GM12878 (cell line): ENCODE results near the gene LMAN2. TPM values are rescaled to one million over a fixed set of nuclear protein-coding genes. Genes with fewer than 3 reads are reported as not detected.

Source experiments
- BRCA1 ChIP-seq: IDR thresholded peaks from 2 replicates; pipeline ENCODE4 v1.6.1; 2011; ENCODE audit warnings: low read depth, low read length, improper control_type of control experiment
- CREB1 ChIP-seq: IDR thresholded peaks from 2 replicates; pipeline ENCODE4 v1.6.1; 2012; ENCODE audit warnings: low read depth, mild to moderate bottlenecking, inconsistent platforms
- E4F1 ChIP-seq: fragments of 450-650 bp; IDR thresholded peaks from 2 replicates; pipeline ENCODE4 v1.6.1; 2018; ENCODE audit warnings: borderline replicate concordance, mild to moderate bottlenecking; ENCODE audit not compliant: partially characterized antibody
- ETV6 ChIP-seq, 2 experiments: fragments of 450-650 bp in 1 of 2; IDR thresholded peaks in 1 of 2; conservative IDR thresholded peaks in 1 of 2; 2 replicates each; pipeline ENCODE4 v1.6.1; 2014; ENCODE audit warnings: antibody characterized with exemption in 1 of 2, borderline replicate concordance in 1 of 2, low read depth in 1 of 2, mild to moderate bottlenecking in 1 of 2, moderate library complexity in 1 of 2
- IKZF1 ChIP-seq: fragments of 450-650 bp; conservative IDR thresholded peaks from 2 replicates; pipeline ENCODE4 v1.6.1; 2017; ENCODE audit warnings: antibody characterized with exemption, mild to moderate bottlenecking
- IKZF2 ChIP-seq, 2 experiments: fragments of 450-650 bp; IDR thresholded peaks; 2 replicates each; pipeline ENCODE4 v1.6.1; 2017; ENCODE audit warnings: mild to moderate bottlenecking in 2 of 2, moderate library complexity in 2 of 2
- PBX3 ChIP-seq: IDR thresholded peaks from 2 replicates; pipeline ENCODE4 v1.6.1; 2011; ENCODE audit warnings: mild to moderate bottlenecking, low read depth, low read length, moderate library complexity; ENCODE audit not compliant: insufficient replicate concordance
- POLR2AphosphoS2 ChIP-seq: IDR thresholded peaks from 2 replicates; pipeline ENCODE4 v1.6.1; 2011; ENCODE audit warnings: low read depth, mild to moderate bottlenecking, low read length, improper control_type of control experiment, moderate library complexity
- RAD21 ChIP-seq: IDR thresholded peaks from 2 replicates; pipeline ENCODE4 v1.6.1; 2011; ENCODE audit warnings: mild to moderate bottlenecking, low read depth, low read length, moderate library complexity; ENCODE audit not compliant: insufficient read depth
- RAD51 ChIP-seq: fragments of 450-650 bp; IDR thresholded peaks from 2 replicates; pipeline ENCODE4 v1.6.1; 2016; ENCODE audit warnings: moderate library complexity, mild to moderate bottlenecking, inconsistent platforms
- RB1 ChIP-seq: fragments of 450-650 bp; formaldehyde crosslinking; IDR thresholded peaks from 2 replicates; pipeline ENCODE4 v1.6.1; 2017; ENCODE audit warnings: mild to moderate bottlenecking, borderline replicate concordance
- RBBP5 ChIP-seq: fragments of 200-600 bp; sonication (generic); conservative IDR thresholded peaks from 2 replicates; pipeline ENCODE4 v1.6.1; 2016
- SMAD1 ChIP-seq: fragments of 450-650 bp; IDR thresholded peaks from 2 replicates; pipeline ENCODE4 v1.6.1; 2018; ENCODE audit warnings: mild to moderate bottlenecking, low read depth; ENCODE audit not compliant: partially characterized antibody
- STAT3 ChIP-seq: IDR thresholded peaks from 2 replicates; pipeline ENCODE4 v1.6.1; 2011; ENCODE audit warnings: low read depth, low read length, improper control_type of control experiment
- TBL1XR1 ChIP-seq: IDR thresholded peaks from 2 replicates; pipeline ENCODE4 v1.6.1; 2012; ENCODE audit warnings: low read depth, low read length, improper control_type of control experiment
- ZBTB11 ChIP-seq: fragments of 450-650 bp; formaldehyde crosslinking; IDR thresholded peaks from 2 replicates; pipeline ENCODE4 v1.5.0; 2022; ENCODE audit warnings: mild to moderate bottlenecking, missing genetic modification characterization
- ZBTB4 ChIP-seq: fragments of 450-650 bp; formaldehyde crosslinking; IDR thresholded peaks from 2 replicates; pipeline ENCODE4 v1.4.0; 2022; ENCODE audit warnings: mild to moderate bottlenecking, moderate library complexity
- polyA plus RNA-seq, 11 experiments: library from polyadenylated mRNA; depleted of rRNA in 4 of 11; unstranded in 6 of 11; stranded (reverse) in 5 of 11; fragments of >200 nt; fragmentation: Nextera tagmentation in 4 of 11; fragmentation: Illumina TruSeq in 1 of 11; extraction: Ambion mirVana in 4 of 11; extraction: Trizol in 1 of 11; gene quantifications; 1 replicate in 1 of 11; 2 replicates in 10 of 11; pipeline versions ENCODE4 v1.2.1 to v1.2.3, GENCODE V29; 2011 to 2016; ENCODE audit warnings: inconsistent platforms in 2 of 11, missing spikeins in 2 of 11, low read depth in 1 of 11
- total RNA-seq, 4 experiments: library from RNA; depleted of rRNA in 3 of 4; stranded (reverse); fragments of >200 nt in 3 of 4; fragmentation: Illumina TruSeq in 1 of 4; extraction: Trizol in 1 of 4; gene quantifications; 2 replicates each; pipeline versions ENCODE4 v1.2.1 to v1.2.3, GENCODE V29; 2013 to 2021

LMAN2 gene
- total and polyA plus RNA-seq, 10 of the 15 experiments (the other 5 are each of a cell fraction or from before 2014, with no cell fraction given), result 2.4 to 264 (median 147) TPM

- TF ChIP-seq IKZF2 (IDR thresholded peaks at IDR 0.05), result peak; percentile 38 to 44; a peak in 1 of 4 replicates
- TF ChIP-seq PBX3, result no peak
- TF ChIP-seq POLR2AphosphoS2, result no peak
- TF ChIP-seq STAT3, result no peak
- no peak for TF ChIP-seq RAD21
- no peak for TF ChIP-seq RAD51
- TF ChIP-seq ETV6 (conservative IDR thresholded peaks at IDR 0.05 in 1 of 2, IDR thresholded peaks at IDR 0.05 in 1 of 2; ENCODE audit: borderline replicate concordance in 1 of 2, low read depth in 1 of 2), result no peak; a peak in 2 of 4 replicates
- TF ChIP-seq E4F1, result no peak
- TF ChIP-seq ZBTB11, result no peak
- TF ChIP-seq BRCA1, result no peak
- TF ChIP-seq TBL1XR1, result 0 out of 2 replicates have a peak, but pooled peaks have one; percentile 28
- no peak for TF ChIP-seq RBBP5
- peak; percentile 47 for TF ChIP-seq IKZF1
- TF ChIP-seq RB1, result no peak
- no peak for TF ChIP-seq ZBTB4 (CRISPR knock-in tag)
- no peak for TF ChIP-seq SMAD1
- TF ChIP-seq CREB1, result peak; percentile 72; the same call in 1 of the 2 replicates
Observed at GRCh38 chr5:177389241-177390169, 38.0 kb upstream of the LMAN2 start (continued).
